SK-N-SH treated with all-trans-retinoic acid at 6 μM for 48 hours (cell line): ENCODE data around the gene NPPA.

Experiments used
- ATAC-seq: fragments of 200-7000 bp; cut with Tn5 transposase; 3 replicates; pipeline ENCODE4 v1.9.1; 2020; ENCODE audit warnings: mild to moderate bottlenecking, moderate library complexity
- ARNTL ChIP-seq: fragments of 450-650 bp; formaldehyde crosslinking; IDR thresholded peaks from 2 replicates; pipeline ENCODE4 v1.5.0; 2020; ENCODE audit warnings: low read depth, mild to moderate bottlenecking, moderate library complexity, borderline replicate concordance
- CREB5 ChIP-seq: fragments of 250-450 bp; sonication (Bioruptor Pico); IDR thresholded peaks from 2 replicates; pipeline ENCODE4 v1.5.1; 2020; ENCODE audit warnings: low read depth, mild to moderate bottlenecking, moderate library complexity
- CSDC2 ChIP-seq: fragments of 250-450 bp; sonication (Bioruptor Pico); IDR thresholded peaks from 2 replicates; pipeline ENCODE4 v1.5.0; 2020; ENCODE audit warnings: mild to moderate bottlenecking, moderate library complexity
- CSRNP3 ChIP-seq: fragments of 250-450 bp; sonication (Bioruptor Pico); IDR thresholded peaks from 2 replicates; pipeline ENCODE4 v1.5.1; 2021; ENCODE audit warnings: mild to moderate bottlenecking, moderate library complexity
- ESRRG ChIP-seq: fragments of 250-450 bp; sonication (Bioruptor Pico); IDR thresholded peaks from 2 replicates; pipeline ENCODE4 v1.6.1; 2021; ENCODE audit warnings: mild to moderate bottlenecking
- GLIS3 ChIP-seq: fragments of 250-450 bp; sonication (Bioruptor Pico); IDR thresholded peaks from 2 replicates; pipeline ENCODE4 v1.5.0; 2020; ENCODE audit warnings: mild to moderate bottlenecking, moderate library complexity
- ISL1 ChIP-seq: fragments of 250-450 bp; sonication (Bioruptor Pico); IDR thresholded peaks from 2 replicates; pipeline ENCODE4 v2.1.2; 2022; ENCODE audit warnings: mild to moderate bottlenecking, moderate library complexity
- OSR1 ChIP-seq: fragments of 250-450 bp; sonication (Bioruptor Pico); IDR thresholded peaks from 2 replicates; pipeline ENCODE4 v1.8.0; 2022; ENCODE audit warnings: moderate library complexity, mild to moderate bottlenecking, inconsistent platforms
- PATZ1 ChIP-seq: fragments of 250-450 bp; sonication (Bioruptor Pico); IDR thresholded peaks from 2 replicates; pipeline ENCODE4 v1.8.0; 2020; ENCODE audit warnings: mild to moderate bottlenecking, moderate library complexity, borderline replicate concordance
- POU6F1 ChIP-seq: fragments of 250-450 bp; sonication (Bioruptor Pico); IDR thresholded peaks from 2 replicates; pipeline ENCODE4 v1.8.0; 2021; ENCODE audit warnings: low read depth, mild to moderate bottlenecking, moderate library complexity, borderline replicate concordance
- RARB ChIP-seq: fragments of 250-450 bp; sonication (Bioruptor Pico); IDR thresholded peaks from 2 replicates; pipeline ENCODE4 v1.8.0; 2021; ENCODE audit warnings: mild to moderate bottlenecking, moderate library complexity
- TCF4 ChIP-seq: fragments of 250-450 bp; sonication (Bioruptor Pico); IDR thresholded peaks from 2 replicates; pipeline ENCODE4 v1.8.0; 2021; ENCODE audit warnings: mild to moderate bottlenecking, moderate library complexity, borderline replicate concordance
- TSHZ2 ChIP-seq: fragments of 250-450 bp; sonication (Bioruptor Pico); IDR thresholded peaks from 2 replicates; pipeline ENCODE4 v1.5.0; 2020; ENCODE audit warnings: mild to moderate bottlenecking, moderate library complexity
- ZC3H10 ChIP-seq: fragments of 250-450 bp; sonication (Bioruptor Pico); IDR thresholded peaks from 2 replicates; pipeline ENCODE4 v1.5.1; 2021; ENCODE audit warnings: mild to moderate bottlenecking, moderate library complexity
- ZFP30 ChIP-seq: fragments of 450-650 bp; formaldehyde crosslinking; IDR thresholded peaks from 2 replicates; pipeline ENCODE4 v1.5.0; 2022; ENCODE audit warnings: mild to moderate bottlenecking, moderate library complexity
- ZNF565 ChIP-seq: fragments of 450-650 bp; formaldehyde crosslinking; conservative IDR thresholded peaks from 2 replicates; pipeline ENCODE4 v1.5.0; 2020; ENCODE audit warnings: low read depth, mild to moderate bottlenecking, moderate library complexity
- ZNF8 ChIP-seq: fragments of 450-650 bp; formaldehyde crosslinking; IDR thresholded peaks from 2 replicates; pipeline ENCODE4 v1.5.0; 2020; ENCODE audit warnings: mild to moderate bottlenecking, moderate library complexity

The NPPA gene

GRCh38 chr1:11873395-11874257 is 26.0 kb upstream of the NPPA start:
- no peak for TF ChIP-seq TCF4 (CRISPR knock-in tag)
- no peak for TF ChIP-seq OSR1 (CRISPR knock-in tag)
- no peak for TF ChIP-seq GLIS3 (CRISPR knock-in tag)
- no peak for TF ChIP-seq ISL1
- TF ChIP-seq ESRRG (CRISPR knock-in tag) = no peak
- no peak for TF ChIP-seq RARB (CRISPR knock-in tag)
- no peak for TF ChIP-seq POU6F1 (CRISPR knock-in tag)
- no peak for TF ChIP-seq ZFP30 (CRISPR knock-in tag)
- no peak for TF ChIP-seq ZC3H10 (CRISPR knock-in tag)
- no peak for TF ChIP-seq ZNF565
- TF ChIP-seq ARNTL (CRISPR knock-in tag) = no peak
- no peak for TF ChIP-seq CSDC2 (CRISPR knock-in tag)
- no peak for TF ChIP-seq CSRNP3
- ATAC-seq = no peak

- no peak for TF ChIP-seq GLIS3 (CRISPR knock-in tag)
- TF ChIP-seq POU6F1 (CRISPR knock-in tag) = no peak
- TF ChIP-seq ZFP30 (CRISPR knock-in tag) = no peak
- no peak for TF ChIP-seq CREB5 (CRISPR knock-in tag)
- TF ChIP-seq ZNF8 (CRISPR knock-in tag) = no peak
- ATAC-seq = no peak
These were observed 25.0 kb upstream of the NPPA start for GRCh38 chr1:11872545-11872944.

GRCh38 chr1:11869650-11870207 is 22.1 kb upstream of the NPPA start:
- no peak for ATAC-seq
- TF ChIP-seq TCF4 (CRISPR knock-in tag) = no peak
- no peak for TF ChIP-seq PATZ1 (CRISPR knock-in tag)
- TF ChIP-seq TSHZ2 (CRISPR knock-in tag) = no peak
